ENCODE data around the gene NAPA.

NAPA gene

GRCh38 chr19:47521473-47522180 is 6.8 kb upstream of the NAPA start:
- DNase-seq (ENCODE audit: low spot score) = no peak

DNA sequence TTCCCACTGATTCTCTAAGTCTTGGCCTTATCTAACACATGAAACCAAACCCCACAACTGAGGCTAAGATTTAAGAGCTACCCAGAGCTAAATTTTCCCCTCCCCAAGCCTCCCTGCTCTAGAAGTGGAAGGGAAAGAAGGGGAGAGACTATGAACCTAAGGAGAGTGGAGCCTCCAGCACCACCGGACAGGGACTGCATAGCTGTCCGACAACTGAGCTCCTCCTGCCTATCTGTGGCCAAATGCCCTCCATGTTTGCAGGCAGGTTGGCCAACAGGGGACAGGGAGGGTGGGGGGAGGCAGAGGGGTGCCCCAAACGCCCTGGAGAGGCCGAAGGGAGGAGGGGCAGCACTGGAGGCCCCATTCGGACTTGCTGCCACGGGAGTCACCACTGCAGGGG is 6.0 kb upstream of the NAPA start:
- no peak for DNase-seq (ENCODE audit: low spot score)

GRCh38 chr19:47520343-47520806 is 5.5 kb upstream of the NAPA start:
- no peak for DNase-seq (ENCODE audit: low spot score)

GRCh38 chr19:47518854-47519253 is 4.0 kb upstream of the NAPA start:
- DNase-seq (ENCODE audit: low spot score) = no peak

DNA sequence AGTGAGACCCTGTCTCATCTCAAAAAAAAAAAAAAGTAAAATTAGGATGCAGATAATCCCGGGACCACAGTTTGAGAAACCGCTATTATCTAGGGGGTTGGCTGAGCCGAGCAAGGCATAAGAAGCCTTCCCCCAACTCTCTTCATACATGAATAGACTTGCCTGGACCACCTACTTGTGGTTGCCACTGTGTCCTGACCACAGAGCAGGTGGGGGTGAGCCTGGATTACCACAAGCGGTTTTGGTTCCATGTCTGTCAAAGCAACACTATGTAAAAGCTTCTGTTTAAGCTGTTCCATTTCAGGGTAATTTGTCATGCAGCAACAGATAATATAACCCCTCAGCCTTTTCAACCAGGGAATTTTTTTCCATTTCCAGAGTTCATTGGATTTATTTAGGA is 3.3 kb upstream of the NAPA start:
- no peak for DNase-seq (ENCODE audit: low spot score)

DNA sequence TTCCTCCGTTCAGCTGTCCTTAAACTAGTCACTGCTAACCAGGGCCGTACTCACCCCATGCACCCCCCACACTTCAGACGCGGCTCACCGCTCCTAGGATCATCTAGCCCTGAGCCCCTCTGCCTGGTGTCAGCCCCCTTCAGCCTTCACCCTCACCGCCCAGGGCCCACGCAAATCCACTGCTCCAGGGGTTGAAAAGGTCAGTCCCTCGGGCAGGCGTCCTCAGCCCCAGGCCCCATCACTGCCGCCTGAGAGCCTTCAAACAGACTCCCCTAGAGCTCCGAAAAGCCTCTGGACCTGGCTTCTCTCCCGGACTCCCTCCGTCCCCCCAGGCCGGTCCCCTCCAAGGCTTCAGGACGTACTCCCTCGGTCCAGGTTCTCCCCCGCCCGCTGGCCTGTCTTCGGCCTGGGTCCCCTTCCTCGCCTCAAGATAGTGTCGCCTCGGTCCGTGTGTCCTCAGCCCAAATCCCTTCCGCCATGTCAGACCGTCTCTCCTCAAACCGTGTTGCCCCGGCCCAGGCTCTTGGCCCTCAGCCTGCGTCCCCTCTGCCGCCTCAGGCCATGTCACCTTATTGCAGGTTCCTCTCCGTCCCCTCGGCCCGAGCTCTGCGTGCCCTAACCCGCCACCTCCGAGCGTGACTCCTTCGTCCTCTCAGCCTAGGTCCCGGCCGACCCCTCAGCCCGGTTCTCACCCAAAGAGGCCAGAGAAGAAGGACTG is 553 bp downstream of the NAPA start:
- no peak for DNase-seq (ENCODE audit: low spot score)

DNA sequence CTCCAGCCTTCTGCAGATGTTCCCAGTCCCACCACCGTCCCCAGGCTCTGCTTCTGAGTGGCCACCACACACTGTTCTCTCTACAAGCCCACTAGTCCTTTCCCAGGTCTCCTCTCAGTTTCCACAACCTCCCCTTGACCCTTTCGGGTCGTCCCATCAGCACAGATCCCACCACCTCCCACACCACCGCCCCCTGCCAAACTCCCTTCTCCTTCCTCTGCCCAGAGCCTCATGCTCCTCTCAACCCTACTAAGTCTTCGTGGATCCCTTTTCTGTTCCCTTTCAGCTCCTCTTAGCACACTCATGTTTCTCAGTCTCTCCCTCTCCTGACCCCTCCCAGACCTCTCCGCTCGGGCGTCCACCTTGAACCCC is 1.9 kb downstream of the NAPA start:
- no peak for DNase-seq (ENCODE audit: low spot score)

DNA sequence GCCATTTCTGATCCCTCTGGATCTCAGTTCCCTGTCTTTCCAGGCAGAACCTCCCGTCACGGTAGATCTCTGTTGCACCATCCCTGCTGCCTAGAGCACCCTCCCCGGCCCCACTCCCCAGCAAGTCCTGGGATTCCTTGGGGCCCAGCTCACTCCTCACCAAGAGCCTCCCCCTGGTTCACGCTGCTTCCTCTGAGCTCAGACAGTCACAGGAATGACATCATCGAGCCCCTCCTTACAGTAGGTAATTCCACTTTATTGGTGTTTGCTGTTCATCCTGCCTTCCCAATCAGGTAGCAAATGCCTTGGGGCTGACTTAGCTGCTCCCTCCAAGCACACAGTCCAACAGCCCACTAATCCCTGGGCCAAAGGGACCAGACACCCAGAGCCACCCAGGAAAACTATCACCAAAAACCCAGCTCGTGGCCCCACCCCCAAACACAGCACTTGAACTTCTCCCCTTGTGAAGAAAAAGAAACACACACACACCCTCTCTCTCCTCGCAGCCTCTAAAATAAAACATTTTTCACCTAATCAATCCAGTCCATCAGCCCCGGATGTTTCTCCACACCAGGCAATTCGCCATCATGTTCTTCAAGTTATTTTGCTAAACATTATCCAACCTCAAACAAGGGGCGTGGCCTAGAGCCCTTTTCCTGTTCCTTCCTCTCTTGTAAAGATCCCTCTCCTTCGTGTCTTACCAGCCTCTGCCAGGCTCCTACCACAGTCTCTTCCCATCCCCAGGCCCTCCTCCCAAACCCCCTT is 2.5 kb downstream of the NAPA start:
- DNase-seq (ENCODE audit: low spot score) = no peak

DNA sequence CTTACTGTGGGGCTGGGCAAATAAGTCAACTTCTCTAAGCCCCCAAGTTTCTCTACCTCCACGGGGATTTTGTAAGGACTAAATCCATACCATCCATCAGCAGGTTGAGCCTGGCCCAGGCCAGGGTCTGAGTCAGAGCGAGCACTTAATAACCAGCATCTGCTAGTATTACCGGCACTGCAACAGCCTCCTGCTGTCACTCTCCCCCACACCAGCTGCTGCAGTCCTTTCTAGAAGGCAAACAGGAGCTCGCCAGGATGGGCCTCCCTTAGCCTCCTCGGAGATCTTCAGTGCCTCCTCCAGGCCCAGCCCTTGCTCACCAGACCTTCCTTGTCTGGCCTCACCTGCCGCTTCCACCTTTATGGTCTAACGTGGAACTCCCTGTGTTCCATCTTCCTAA is 3.2 kb downstream of the NAPA start:
- DNase-seq (ENCODE audit: low spot score) = no peak

DNA sequence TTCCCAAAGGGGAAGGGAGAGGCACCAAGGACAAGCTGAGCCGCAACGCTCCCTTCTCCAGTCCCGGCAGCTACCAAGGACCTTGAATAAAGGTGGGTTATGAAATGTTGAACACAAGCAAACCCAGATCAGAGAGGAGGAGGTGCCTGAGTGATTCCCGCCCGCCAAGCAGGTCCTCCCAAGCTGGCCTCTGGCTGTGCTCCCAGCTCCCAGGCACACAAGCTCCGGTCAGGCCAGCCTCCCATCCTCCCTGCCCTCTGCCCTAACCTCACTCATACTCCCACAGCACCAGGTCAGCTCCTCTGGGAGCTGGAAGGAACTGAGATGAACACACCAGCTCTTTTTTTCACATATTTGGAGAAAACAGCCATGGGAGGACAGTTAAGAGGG is 3.7 kb downstream of the NAPA start:
- DNase-seq (ENCODE audit: low spot score) = no peak

- no peak for DNase-seq (ENCODE audit: low spot score)
Observed at GRCh38 chr19:47510516-47511127, 4.2 kb downstream of the NAPA start.

DNA sequence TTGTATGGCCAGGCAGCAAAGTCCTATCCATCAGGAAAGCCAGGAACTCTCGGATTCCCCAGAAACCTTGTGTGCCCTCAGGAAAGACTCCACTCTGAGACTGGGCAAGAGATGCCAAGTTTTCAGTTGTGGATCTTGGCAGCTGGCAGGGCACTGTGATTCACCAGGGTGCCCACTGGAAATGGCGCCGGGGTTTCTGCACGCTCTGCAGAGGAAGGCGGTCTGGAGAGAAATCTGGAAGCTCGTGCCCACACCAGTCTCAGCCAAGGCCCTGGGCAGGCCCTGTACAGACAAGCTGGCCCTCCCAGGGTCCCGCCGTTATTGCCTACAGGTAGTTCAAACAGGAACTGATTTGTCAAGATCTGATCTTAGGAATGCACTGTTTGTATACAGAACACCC is 4.9 kb downstream of the NAPA start:
- DNase-seq (ENCODE audit: low spot score) = no peak

- no peak for DNase-seq (ENCODE audit: low spot score)
Observed at GRCh38 chr19:47509170-47509847, 5.6 kb downstream of the NAPA start.

- DNase-seq (ENCODE audit: low spot score) = no peak
Observed at GRCh38 chr19:47508721-47509120, 6.1 kb downstream of the NAPA start.

- peak; percentile 71 for DNase-seq (ENCODE audit: low spot score)
Observed at GRCh38 chr19:47507924-47508553, 6.8 kb downstream of the NAPA start.

GRCh38 chr19:47507012-47507411 is 7.9 kb downstream of the NAPA start:
- no peak for DNase-seq (ENCODE audit: low spot score)

GRCh38 chr19:47506459-47506858 is 8.4 kb downstream of the NAPA start:
- no peak for DNase-seq (ENCODE audit: low spot score)

- no peak for DNase-seq (ENCODE audit: low spot score)
Observed at GRCh38 chr19:47505506-47505905, 9.4 kb downstream of the NAPA start.

GRCh38 chr19:47503826-47504150 is 11.1 kb downstream of the NAPA start:
- no peak for DNase-seq (ENCODE audit: low spot score)

- DNase-seq (ENCODE audit: low spot score) = no peak
Observed at GRCh38 chr19:47503130-47503825, 11.6 kb downstream of the NAPA start.

Measured in Ammon's horn (tissue), 1 donor.